Fibroblast of pulmonary artery (primary cell): ENCODE measurements around the gene TNFSF9.

Experiments
- DNase-seq: peaks from one replicate; pipeline ENCODE4 v3.0.0-alpha.2; 2010; ENCODE audit warnings: low read depth
- H3K4me3 ChIP-seq: replicated peaks from 2 replicates; pipeline ENCODE4 v1.5.1; 2011; ENCODE audit warnings: low read depth, mild to moderate bottlenecking, control low read depth, low read length, moderate library complexity
- CTCF ChIP-seq: IDR thresholded peaks from 2 replicates; pipeline ENCODE4 v1.5.1; 2011; ENCODE audit warnings: mild to moderate bottlenecking, control low read depth, low read length, inconsistent platforms; ENCODE audit errors: missing control alignments

The TNFSF9 gene

GRCh38 chr19:6519289-6519688, 11.5 kb upstream of the TNFSF9 start:
- no peak for TF ChIP-seq CTCF

GRCh38 chr19:6521718-6522646, 8.8 kb upstream of the TNFSF9 start:
- DNase-seq: peak; percentile 36
- no peak overlapping the region for H3K4me3 ChIP-seq
- no peak for TF ChIP-seq CTCF

More at GRCh38 chr19:6519289-6519688, 11.5 kb upstream of the TNFSF9 start:
- DNase-seq: peak; percentile 74
- no peak overlapping the region for H3K4me3 ChIP-seq

- H3K4me3 ChIP-seq: no peak overlapping the region
- DNase-seq: no peak
- TF ChIP-seq CTCF: no peak
Measured at GRCh38 chr19:6522712-6523111, 8.1 kb upstream of the TNFSF9 start.

GRCh38 chr19:6524311-6524710, 6.5 kb upstream of the TNFSF9 start:
- no peak for TF ChIP-seq CTCF
- H3K4me3 ChIP-seq: no peak overlapping the region
- DNase-seq: no peak

GRCh38 chr19:6527893-6528543, 2.8 kb upstream of the TNFSF9 start:
- DNase-seq: no peak
- H3K4me3 ChIP-seq: no peak overlapping the region

GRCh38 chr19:6528544-6529121, 2.2 kb upstream of the TNFSF9 start:
- TF ChIP-seq CTCF: no peak
- no peak for DNase-seq
- H3K4me3 ChIP-seq: no peak overlapping the region

More at GRCh38 chr19:6527893-6528543, 2.8 kb upstream of the TNFSF9 start:
- no peak for TF ChIP-seq CTCF
